Heart left ventricle (tissue), 13 donors: Measurements from ENCODE around the gene IPO11.

Experiments
- CTCF ChIP-seq, 12 donors: fragments of 200-600 bp; sonication (generic) in 4 of 12; IDR thresholded peaks; one replicate each; pipeline versions ENCODE4 v1.5.0 to v1.8.0; 2018 to 2022; ENCODE audit warnings: antibody characterized with exemption in 12 of 12, mild to moderate bottlenecking in 5 of 12
- POLR2A ChIP-seq, 2 donors: fragments of 450-650 bp; IDR thresholded peaks; one replicate each; pipeline ENCODE4 v1.6.1; 2017; ENCODE audit warnings: antibody characterized with exemption in 2 of 2, mild to moderate bottlenecking in 2 of 2, moderate library complexity in 2 of 2
- donor health status: ischemic (EF 13 %, LVEDD 7.1; RV severe dilation, severe dysfunction).
- donor health status: DM: no; HTN: yes; CAD: no.
- donor health status: DM: no; HTN: no; CAD: no.
- donor health status: ischemic (EF 25% LVEDD 6.9; RV normal size, moderate dysfunction).
- donor health status: ischemic (EF 25% LVEDD 5.7; RV mildly dilated, moderate dysfunction).
- donor health status: ischemic (EF 35%, LVEDD 5.7; RV mildly dilated, moderate dysfunction).
- donor health status: nonischemic (EF 11% LVEDD 7.7; RV severe dilation, severe dysfunction).
- donor health status: DM: yes; HTN: yes; CAD: no.
- donor health status: PGD.
- donor health status: ischemic (EF 29% LVEDD 5.4; RV normal size, mild dysfunction).
- donor health status: nonischemic (EF 23%, LVEDD 6.1; RV moderate dilation, normal function).

GRCh38 chr5:62536232-62536631, 123.7 kb downstream of the IPO11 start:
- TF ChIP-seq POLR2A (IDR thresholded peaks at IDR 0.05) (no peak), CTCF (IDR thresholded peaks at IDR 0.05) (no peak)
